HG02852 (cell line): Measurements from ENCODE around the gene TPGS1.
"Not testable (repeated sequence)": the region's sequence is repeated elsewhere in the genome, so short reads cannot be mapped to it uniquely, and the experiment has no call there.

Source experiments
- ATAC-seq: cut with Tn5 transposase; IDR thresholded peaks from one replicate; pipeline ENCODE4 v1.9.1; 2021; ENCODE audit warnings: mild to moderate bottlenecking, moderate library complexity; ENCODE audit not compliant: unreplicated experiment

TPGS1 gene

GRCh38 chr19:474126-475078 lies 32.9 kb upstream of the TPGS1 start:
- no peak for ATAC-seq

DNA sequence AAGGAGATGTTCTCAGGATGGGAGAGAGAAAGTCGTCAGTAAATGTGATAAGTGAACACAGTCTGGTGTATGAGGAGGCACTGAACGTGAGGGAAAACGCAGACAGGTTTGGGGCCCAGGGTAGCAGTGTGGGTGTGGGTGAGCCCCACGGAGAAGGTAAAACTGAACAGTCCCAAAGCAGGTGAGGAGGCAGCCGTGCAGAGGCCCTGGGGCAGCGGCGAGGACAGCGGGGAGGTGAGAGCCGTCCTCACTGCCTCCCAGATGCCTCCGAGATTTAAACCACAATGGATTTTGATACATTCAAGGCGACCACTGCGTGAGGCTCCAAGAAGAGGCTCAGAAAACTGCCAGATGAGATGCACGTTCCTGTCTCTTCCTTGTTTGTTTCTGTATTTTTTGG lies 31.9 kb upstream of the TPGS1 start:
- no peak for ATAC-seq

DNA sequence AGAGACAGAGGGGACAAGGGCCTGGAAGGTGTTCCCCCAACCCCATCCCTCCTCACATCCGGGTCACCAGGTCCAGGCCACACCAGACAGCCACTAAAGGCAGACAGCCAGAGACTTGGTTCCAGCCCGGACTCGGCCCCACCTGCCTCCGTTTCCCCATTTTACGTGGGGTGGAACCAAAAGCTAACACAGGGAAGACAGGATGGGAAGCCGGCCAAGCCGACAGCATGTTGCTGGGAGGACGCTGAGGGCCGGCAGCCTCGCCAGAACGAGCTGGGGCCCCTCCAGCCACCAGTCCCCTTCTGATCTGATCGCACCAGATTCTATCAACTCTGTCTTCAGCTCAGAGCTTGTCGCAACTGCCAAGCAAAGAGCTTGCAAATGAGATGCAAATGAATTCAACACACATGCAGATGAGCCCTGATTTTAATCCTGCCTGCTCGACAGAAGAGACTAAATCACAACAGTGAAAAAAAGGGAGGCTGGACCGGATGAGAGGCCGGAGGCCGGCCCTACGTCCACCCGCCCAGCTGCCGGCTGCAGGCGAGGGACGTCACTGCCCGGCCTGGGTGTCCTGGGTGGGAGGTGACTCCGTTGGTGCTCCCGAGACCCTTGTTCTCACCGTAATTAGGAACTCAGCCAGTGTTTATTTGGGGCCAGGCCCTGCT lies 28.9 kb upstream of the TPGS1 start:
- ATAC-seq, result no peak

GRCh38 chr19:478976-479375 lies 28.3 kb upstream of the TPGS1 start:
- no peak for ATAC-seq

- no peak for ATAC-seq
Measured at GRCh38 chr19:480016-480855, 27.1 kb upstream of the TPGS1 start.

GRCh38 chr19:481100-481499 lies 26.2 kb upstream of the TPGS1 start:
- not testable (repeated sequence) for ATAC-seq

DNA sequence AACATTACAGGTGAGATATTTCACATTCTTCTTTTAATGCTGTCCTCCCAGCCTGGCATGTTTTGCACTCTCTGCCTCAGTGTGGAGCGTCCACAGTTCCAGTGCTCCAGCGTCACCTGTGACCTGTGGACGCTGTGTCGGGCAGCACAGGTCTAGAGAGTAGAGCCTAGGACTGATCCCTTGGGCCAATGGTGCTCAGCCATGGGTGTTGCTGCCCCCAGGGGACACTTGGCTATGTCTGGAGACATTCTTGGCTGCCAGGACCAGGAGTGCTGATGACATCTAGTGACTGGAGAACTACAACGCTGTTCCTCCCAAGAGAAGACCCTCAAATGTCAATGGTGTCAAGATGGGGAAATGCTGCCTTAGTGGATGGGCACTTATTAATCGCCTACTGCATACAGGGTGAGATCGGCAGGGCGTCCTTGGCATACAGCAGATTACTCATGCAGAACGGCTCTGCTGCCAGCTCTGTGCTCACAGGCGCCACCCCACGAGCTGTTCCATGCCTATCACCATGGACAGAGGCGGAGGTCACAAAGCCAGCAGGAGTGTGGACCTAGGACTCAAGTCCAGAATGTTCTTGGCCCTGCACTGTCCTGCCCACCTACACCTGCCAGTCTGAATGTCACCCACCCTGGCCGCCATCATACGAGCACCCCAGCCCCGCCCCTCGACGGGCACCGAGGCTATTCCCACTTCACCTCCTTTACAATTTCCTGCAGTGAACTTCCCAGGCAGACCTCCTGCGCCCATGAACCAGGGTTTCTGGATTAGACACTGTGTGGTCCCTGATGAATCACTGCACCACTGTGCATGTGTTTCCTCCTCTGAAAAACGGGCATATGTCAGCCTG lies 24.9 kb upstream of the TPGS1 start:
- no peak for ATAC-seq

GRCh38 chr19:483332-484072 lies 23.8 kb upstream of the TPGS1 start:
- no peak for ATAC-seq

- no peak for ATAC-seq
Measured at GRCh38 chr19:484494-484893, 22.8 kb upstream of the TPGS1 start.

GRCh38 chr19:485077-485476 lies 22.2 kb upstream of the TPGS1 start:
- ATAC-seq, result no peak

- ATAC-seq, result no peak
Measured at GRCh38 chr19:485583-486236, 21.6 kb upstream of the TPGS1 start.

GRCh38 chr19:488505-489417 lies 18.5 kb upstream of the TPGS1 start:
- ATAC-seq, result peak; percentile 81

DNA sequence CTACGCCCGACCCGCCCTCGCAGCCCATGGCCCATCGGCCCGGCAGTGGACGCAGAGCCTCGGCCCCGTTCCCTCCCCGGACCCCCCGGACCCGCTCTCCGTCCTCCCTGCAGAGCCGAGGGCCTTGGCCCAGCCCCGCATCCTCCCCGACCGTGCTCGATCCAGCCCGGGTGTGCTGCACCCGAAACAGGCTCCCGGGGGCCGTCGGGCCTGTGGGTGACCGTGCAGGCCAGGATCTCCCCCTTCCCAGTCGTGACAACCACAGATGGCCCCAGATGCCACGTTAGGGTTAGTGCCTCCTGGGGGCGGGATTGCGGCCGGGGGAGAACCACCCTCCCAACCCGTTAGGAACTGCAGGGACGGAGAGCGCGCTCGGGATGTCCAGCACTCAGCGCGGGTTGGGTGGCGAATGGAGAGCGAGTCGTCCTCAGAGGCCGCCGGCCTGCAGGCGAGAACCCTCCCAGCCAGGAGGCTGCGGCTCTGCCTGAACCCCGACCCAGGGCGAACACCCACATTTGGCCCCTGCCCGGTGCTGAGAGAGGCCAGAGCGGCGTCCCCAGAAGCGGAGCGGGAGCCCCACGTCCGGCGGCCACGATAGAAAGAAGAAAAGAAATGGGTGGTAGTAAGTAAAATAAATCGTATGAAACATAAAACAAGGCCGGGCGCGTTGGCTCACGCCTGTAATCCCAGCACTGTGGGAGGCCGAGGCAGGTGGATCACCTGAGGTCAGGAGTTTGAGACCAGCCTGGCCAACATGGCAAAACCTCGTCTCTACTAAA lies 17.7 kb upstream of the TPGS1 start:
- ATAC-seq, result no peak

DNA sequence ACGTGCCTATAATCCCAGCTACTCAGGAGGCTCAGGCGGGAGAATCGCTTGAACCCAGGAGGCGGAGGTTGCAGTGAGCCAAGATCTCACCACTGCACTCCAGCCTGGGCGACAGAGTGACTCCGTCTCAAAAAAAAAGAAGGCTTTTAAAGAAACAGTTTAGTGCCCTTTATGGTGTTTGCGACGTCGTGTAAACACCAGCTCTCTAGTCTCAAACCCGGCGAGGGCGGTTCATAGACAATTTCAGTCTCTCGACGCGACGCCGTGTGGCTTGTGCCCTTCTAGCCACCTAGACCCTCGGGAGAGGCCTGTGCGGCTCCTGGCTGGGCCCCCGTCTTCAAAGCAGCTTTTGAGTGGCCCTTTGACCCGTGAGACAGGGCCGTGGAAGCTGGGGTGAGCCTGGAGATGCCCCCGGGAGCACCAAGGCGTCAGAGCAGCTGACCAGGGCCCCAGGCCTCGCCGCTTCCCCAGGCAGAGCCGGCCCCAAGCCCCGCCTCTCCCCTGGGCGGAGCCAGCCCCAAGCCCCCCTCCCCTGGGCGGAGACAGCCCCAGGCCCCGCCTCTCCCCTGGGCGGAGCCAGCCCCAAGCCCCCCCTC lies 16.1 kb upstream of the TPGS1 start:
- no peak for ATAC-seq

GRCh38 chr19:492091-492531 lies 15.2 kb upstream of the TPGS1 start:
- ATAC-seq, result no peak

DNA sequence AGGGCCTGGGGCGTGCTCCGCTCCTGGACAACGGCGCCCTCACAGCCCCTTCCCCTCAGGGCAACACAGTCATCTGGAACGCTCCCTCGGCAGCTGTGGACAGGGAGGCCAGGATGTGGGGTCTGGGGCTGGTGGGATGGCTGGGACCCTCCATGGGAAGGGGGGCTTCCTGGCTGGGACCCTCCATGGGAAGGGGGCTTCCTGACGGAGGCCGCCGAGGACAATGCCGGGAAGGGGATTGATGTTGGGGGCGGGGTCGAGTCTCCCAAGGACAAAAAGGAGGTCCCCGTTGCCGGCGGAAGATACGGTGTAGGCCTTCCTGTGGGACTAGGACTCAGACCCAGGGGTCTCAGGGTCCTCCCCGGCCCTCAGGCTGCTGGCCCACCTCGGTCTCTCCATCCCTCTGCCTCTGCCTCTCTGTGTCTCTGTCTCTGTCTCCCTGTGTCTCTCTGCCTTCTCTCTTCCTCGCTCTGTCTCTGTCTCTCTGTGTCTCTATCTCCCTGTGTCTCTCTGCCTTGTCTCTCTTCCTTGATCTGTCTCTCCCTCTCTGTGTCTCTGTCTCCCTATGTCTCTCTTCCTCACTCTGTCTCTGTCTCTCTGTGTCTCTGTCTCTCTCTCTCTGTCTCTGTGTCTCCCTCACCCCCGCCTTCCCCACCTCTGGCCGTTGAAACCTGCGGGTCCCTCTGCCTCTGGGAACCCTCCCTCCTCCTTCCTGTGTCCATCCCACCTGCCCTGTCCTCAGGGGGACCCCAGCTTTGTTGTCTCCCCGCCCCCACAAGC lies 13.7 kb upstream of the TPGS1 start:
- no peak for ATAC-seq
